Heart right ventricle (tissue), 16 donors: ENCODE data around the gene KCNQ1. TPM values are rescaled to one million over a fixed set of nuclear protein-coding genes. Genes with fewer than 3 reads are reported as not detected.

ENCODE experiments used
- ATAC-seq, 8 donors: fragments of 200-7000 bp; cut with Tn5 transposase; one replicate each; pipeline ENCODE4 v1.9.1; 2020; ENCODE audit warnings: mild to moderate bottlenecking in 8 of 8, moderate library complexity in 8 of 8, moderate number of reproducible peaks in 1 of 8
- DNase-seq, 2 donors: peaks; one replicate each; pipeline ENCODE4 v3.0.0-alpha.2; 2020
- H3K27ac ChIP-seq, 10 donors: fragments of 200-600 bp; sonication (generic) in 2 of 10; one replicate each; pipeline versions ENCODE4 v1.5.0 to v1.8.0; 2020 to 2022; ENCODE audit warnings: mild to moderate bottlenecking in 3 of 10
- H3K27me3 ChIP-seq, 7 donors: fragments of 200-600 bp; one replicate each; pipeline ENCODE4 v1.8.0; 2021 to 2022; ENCODE audit warnings: mild to moderate bottlenecking in 2 of 7
- H3K36me3 ChIP-seq, 9 donors: fragments of 200-600 bp; sonication (generic) in 1 of 9; one replicate each; pipeline versions ENCODE4 v1.5.0 to v1.8.0; 2020 to 2022; ENCODE audit warnings: mild to moderate bottlenecking in 2 of 9
- H3K4me1 ChIP-seq, 9 donors: fragments of 200-600 bp; sonication (generic) in 1 of 9; one replicate each; pipeline versions ENCODE4 v1.5.0 to v1.8.0; 2020 to 2022; ENCODE audit warnings: mild to moderate bottlenecking in 4 of 9
- H3K4me3 ChIP-seq, 10 donors: fragments of 200-600 bp; sonication (generic) in 2 of 10; one replicate each; pipeline versions ENCODE4 v1.5.0 to v1.8.0; 2020 to 2022; ENCODE audit warnings: mild to moderate bottlenecking in 7 of 10, moderate library complexity in 2 of 10
- H3K9me3 ChIP-seq, 11 donors: fragments of 200-600 bp in 10 of 11; sonication (generic) in 2 of 11; one replicate each; pipeline versions ENCODE4 v1.5.0 to v1.8.0; 2013 to 2022; ENCODE audit warnings: mild to moderate bottlenecking in 2 of 11, control low read depth in 1 of 11, moderate library complexity in 1 of 11
- WGBS, 2 donors: extraction: QIAGEN DNeasy Blood & Tissue Kit; methylation state at CpG; one replicate each; pipeline ENCODE4 v1.1.7; 2013; ENCODE audit warnings: inconsistent platforms in 1 of 2; 5-methylcytosine and 5-hydroxymethylcytosine counted together
- intact Hi-C, 10 donors: fragments of 100-400 bp; cut with DNase I; formaldehyde crosslinking; loops; one replicate each; pipeline versions ENCODE4 v1.11.1 to v1.14.2; 2022
- polyA plus RNA-seq, 2 donors: library from polyadenylated mRNA; stranded (reverse); fragments of 200-250 nt; gene quantifications; one replicate each; pipeline ENCODE4 v1.2.3, GENCODE V29; 2013
- total RNA-seq, 10 donors: library from RNA; stranded (reverse); fragmentation: NEBNext Ultra II Directional in 3 of 10; extraction: Animal tissue kit (Norgen Biotek cat#: 25700) in 3 of 10; gene quantifications; one replicate each; pipeline versions ENCODE4 v1.2.1 to v1.2.4, GENCODE V29; 2021 to 2023
- TF ChIP-seq, protein P1 (sequence below), 9 donors: fragments of 200-600 bp; sonication (generic) in 2 of 9; IDR thresholded peaks; one replicate each; pipeline versions ENCODE4 v1.5.0 to v1.8.0; 2021 to 2022; ENCODE audit warnings: antibody characterized with exemption in 9 of 9, mild to moderate bottlenecking in 5 of 9, moderate library complexity in 1 of 9
- donor health status: Arrhythmogenic right ventricular cardiomyopathy.
- donor health status: ischemic (EF 13 %, LVEDD 7.1; RV severe dilation, severe dysfunction).
- donor health status: healthy with polysubstance abuse.
- donor health status: DM: no; HTN: yes; CAD: no.
- donor health status: DM: no; HTN: no; CAD: no.
- donor health status: ischemic (EF 25% LVEDD 6.9; RV normal size, moderate dysfunction).
- donor health status: ischemic (EF 25% LVEDD 5.7; RV mildly dilated, moderate dysfunction).
- donor health status: healthy.
- donor health status: DM: yes; HTN: yes; CAD: no.
- donor health status: Ischemic cardiomyopathy.
- donor health status: ischemic (EF 35%, LVEDD 5.7; RV mildly dilated, moderate dysfunction).
- donor health status: nonischemic (EF 11% LVEDD 7.7; RV severe dilation, severe dysfunction).
- donor health status: DM: yes; HTN: yes; CAD: no.
- donor health status: PGD.
- donor health status: ischemic (EF 29% LVEDD 5.4; RV normal size, mild dysfunction).
- donor health status: nonischemic (EF 23%, LVEDD 6.1; RV moderate dilation, normal function).

KCNQ1 gene
- total and polyA plus RNA-seq, 12 donors = 19.9 to 48.2 (median 33.7) TPM

DNA sequence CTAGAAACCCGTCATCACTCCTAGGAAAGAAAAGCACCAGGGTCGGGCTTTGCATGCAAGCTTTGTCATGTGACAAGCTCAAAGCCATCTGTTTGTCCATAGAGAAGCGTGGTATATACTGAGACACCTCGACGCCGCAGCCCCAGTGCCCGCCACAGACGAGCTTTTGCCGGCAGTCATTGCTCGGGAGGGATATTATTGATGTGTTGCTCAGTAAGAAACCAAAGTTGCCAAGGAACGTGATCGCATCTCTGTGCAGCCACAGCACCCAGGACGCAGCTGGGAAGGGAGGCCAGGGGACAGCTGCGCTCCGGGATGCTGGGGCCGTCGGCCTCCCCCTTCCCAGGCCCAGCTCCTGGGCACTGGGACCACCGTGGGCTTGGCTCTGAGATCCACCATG is 344.5 kb downstream of the KCNQ1 start:
- H3K9me3 ChIP-seq = peaks cover 0 to 7% (median 0%) of the 10 kb centered on the region in 11 donors
- no peaks in the 10 kb centered on the region for H3K36me3 ChIP-seq
- intact Hi-C loops = loop anchor here in 4 of 10 donors (10.0 kb wide), 2 partner anchors 95 to 235 kb away; partner anchors contain the start of gene CDKN1C (in 4 of the 4)
- H3K4me3 ChIP-seq = no peak overlapping the region
- peaks cover 0 to 26% (median 8%) of the 10 kb centered on the region in 9 donors for H3K4me1 ChIP-seq
- WGBS, 2 donors = 87 to 88% methylated on average over 18 of the region's 18 CpGs
- H3K27me3 ChIP-seq = peaks cover 0 to 15% (median 0%) of the 10 kb centered on the region in 7 donors
- TF ChIP-seq, protein P1, sequence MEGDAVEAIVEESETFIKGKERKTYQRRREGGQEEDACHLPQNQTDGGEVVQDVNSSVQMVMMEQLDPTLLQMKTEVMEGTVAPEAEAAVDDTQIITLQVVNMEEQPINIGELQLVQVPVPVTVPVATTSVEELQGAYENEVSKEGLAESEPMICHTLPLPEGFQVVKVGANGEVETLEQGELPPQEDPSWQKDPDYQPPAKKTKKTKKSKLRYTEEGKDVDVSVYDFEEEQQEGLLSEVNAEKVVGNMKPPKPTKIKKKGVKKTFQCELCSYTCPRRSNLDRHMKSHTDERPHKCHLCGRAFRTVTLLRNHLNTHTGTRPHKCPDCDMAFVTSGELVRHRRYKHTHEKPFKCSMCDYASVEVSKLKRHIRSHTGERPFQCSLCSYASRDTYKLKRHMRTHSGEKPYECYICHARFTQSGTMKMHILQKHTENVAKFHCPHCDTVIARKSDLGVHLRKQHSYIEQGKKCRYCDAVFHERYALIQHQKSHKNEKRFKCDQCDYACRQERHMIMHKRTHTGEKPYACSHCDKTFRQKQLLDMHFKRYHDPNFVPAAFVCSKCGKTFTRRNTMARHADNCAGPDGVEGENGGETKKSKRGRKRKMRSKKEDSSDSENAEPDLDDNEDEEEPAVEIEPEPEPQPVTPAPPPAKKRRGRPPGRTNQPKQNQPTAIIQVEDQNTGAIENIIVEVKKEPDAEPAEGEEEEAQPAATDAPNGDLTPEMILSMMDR (IDR thresholded peaks at IDR 0.05) = no peak
- no peak for ATAC-seq
- no peak overlapping the region for H3K27ac ChIP-seq
- peak in 1 of 2 donors; percentile 1 for DNase-seq

DNA sequence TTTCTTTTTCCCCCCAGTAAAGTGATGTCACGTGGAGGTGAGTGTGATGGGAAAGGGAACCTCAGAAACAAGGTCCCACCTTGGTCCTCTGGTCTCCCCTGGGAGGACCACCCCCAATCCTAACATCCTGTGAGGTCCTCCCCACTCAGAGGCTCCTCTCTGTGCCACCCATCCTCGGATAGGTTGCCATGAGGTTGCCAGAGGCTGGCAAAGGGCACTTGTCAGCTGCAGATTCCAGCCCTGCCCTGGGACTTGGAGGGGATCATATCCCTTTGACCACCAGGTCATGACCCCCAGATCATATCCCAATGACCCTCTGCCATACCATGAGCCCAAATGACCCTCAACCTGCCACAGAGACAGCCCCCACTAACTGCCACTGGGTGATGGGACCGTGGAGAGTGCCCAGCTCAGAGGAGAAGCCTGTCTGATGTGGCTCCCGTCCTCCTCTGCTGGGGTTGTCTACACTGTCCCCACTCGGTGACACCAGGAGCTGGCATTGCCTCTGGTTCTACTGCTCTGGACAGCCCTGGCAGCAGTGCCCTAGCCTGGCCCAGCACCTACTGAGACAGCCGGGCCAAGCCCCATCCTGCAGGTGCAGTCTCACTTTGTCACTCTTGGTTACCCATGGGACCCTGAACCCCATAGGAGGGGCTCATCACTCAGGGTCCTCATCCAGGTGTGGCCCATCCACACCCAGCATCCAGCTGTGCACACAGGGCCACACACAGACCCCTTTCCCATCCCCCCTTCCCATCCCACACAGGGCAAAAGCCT is 345.2 kb downstream of the KCNQ1 start:
- peaks cover 0 to 7% (median 0%) of the 10 kb centered on the region in 11 donors for H3K9me3 ChIP-seq
- WGBS, 2 donors = 94 to 95% methylated on average over 6 of the region's 6 CpGs
- intact Hi-C loops = loop anchor here in 4 of 10 donors (10.0 kb wide), 2 partner anchors 95 to 235 kb away; partner anchors contain the start of gene CDKN1C (in 4 of the 4)
- TF ChIP-seq, protein P1 (IDR thresholded peaks at IDR 0.05) = no peak
- no peaks in the 10 kb centered on the region for H3K36me3 ChIP-seq
- ATAC-seq (no peak), DNase-seq (no peak)
- H3K4me3 ChIP-seq = no peak overlapping the region
- H3K27me3 ChIP-seq = peaks cover 0 to 15% (median 0%) of the 10 kb centered on the region in 7 donors
- H3K4me1 ChIP-seq = peaks cover 0 to 26% (median 8%) of the 10 kb centered on the region in 9 donors
- H3K27ac ChIP-seq = no peak overlapping the region

DNA sequence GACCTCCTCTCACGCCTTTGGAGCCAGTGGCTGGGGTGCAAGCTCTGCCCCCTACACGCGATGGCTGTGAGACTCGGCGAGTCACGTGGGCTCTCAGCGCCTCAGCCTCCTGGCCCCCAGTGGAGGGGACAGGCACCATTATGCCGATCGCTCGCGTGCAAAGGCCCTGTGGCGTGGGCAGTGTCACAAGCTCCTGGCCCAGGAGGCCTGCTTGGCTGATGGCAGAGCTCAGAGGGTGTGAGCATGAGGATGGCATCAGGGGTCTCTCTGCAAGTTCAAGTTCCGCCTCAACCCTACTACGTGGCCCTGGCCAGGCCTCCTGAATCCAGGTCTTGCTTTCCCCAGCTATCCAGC is 345.7 kb downstream of the KCNQ1 start:
- DNase-seq (no peak), ATAC-seq (no peak)
- Histone ChIP-seq H3K27ac (no peak overlapping the region), H3K4me3 (no peak overlapping the region), H3K36me3 (no peaks in the 10 kb centered on the region), H3K4me1 (peaks cover 0 to 26% (median 8%) of the 10 kb centered on the region in 9 donors), H3K27me3 (peaks cover 0 to 15% (median 0%) of the 10 kb centered on the region in 7 donors), H3K9me3 (peaks cover 0 to 7% (median 0%) of the 10 kb centered on the region in 11 donors)
- intact Hi-C loops = no loop called here
- TF ChIP-seq, protein P1 (IDR thresholded peaks at IDR 0.05) = no peak
- 97 to 98% methylated on average over 14 of the region's 14 CpGs for WGBS, 2 donors

DNA sequence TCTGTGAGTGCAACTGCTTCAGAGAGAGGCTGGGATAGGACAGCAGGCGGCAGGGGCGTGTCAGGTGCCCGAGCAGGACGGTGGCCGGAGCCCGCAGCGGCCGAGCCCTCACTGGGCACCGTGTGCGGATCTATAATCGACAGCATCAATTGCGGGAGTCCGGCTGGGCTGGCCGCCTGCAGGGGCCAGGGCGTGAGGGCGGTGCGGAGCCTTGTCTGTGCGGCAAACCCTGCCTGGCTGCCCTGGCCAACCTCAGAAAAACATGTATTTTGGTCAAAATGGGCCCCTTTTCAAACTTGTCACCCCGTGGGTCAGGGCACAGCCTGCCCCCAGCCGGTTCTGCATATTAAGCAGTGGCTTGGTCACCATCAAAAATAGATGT is 346.3 kb downstream of the KCNQ1 start:
- TF ChIP-seq, protein P1 (IDR thresholded peaks at IDR 0.05) = no peak
- peaks cover 0 to 26% (median 8%) of the 10 kb centered on the region in 9 donors for H3K4me1 ChIP-seq
- H3K9me3 ChIP-seq = peaks cover 0 to 5% (median 0%) of the 10 kb centered on the region in 11 donors
- peaks cover 0 to 15% (median 0%) of the 10 kb centered on the region in 7 donors for H3K27me3 ChIP-seq
- H3K4me3 ChIP-seq = peak overlapping the region in 9 of 10 donors; percentile 34 to 60 (median 49)
- WGBS, 2 donors = 79 to 83% methylated on average over 20 of the region's 20 CpGs
- no peaks in the 10 kb centered on the region for H3K36me3 ChIP-seq
- DNase-seq (peak in 1 of 2 donors; percentile 9), ATAC-seq (peak in 1 of 8 donors; percentile 14)
- H3K27ac ChIP-seq = peak overlapping the region in 5 of 10 donors; percentile 10 to 67 (median 30)
- intact Hi-C loops = no loop called here
